ENCODE data around the gene LTB4R2. TPM values are rescaled to one million over a fixed set of nuclear protein-coding genes. Genes with fewer than 3 reads are reported as not detected.

Gene LTB4R2
- total RNA-seq, 6 experiments from 2014 or later, result 1.8 to 5.8 (median 3.5) TPM

- DNase-seq (no peak), ATAC-seq (no peak)
- peaks cover 0 to 34% (median 11%) of the 10 kb centered on the region in 4 donors for H3K4me1 ChIP-seq
- peak overlapping the region in 1 of 3 donors; percentile 54 for H3K27ac ChIP-seq
- 100% methylated on average over 1 of the region's 11 CpGs for WGBS (ENCODE audit: insufficient coverage, low coverage, low lambda C conversion rate, missing lambda C conversion rate)
- no peak overlapping the region for H3K4me3 ChIP-seq
- intact Hi-C loops (cut with DNase I), result loop anchor here in 1 of 2 donors (10.0 kb wide), 1 partner anchor 47 kb away; the partner anchor contains the start of gene TINF2
- TF ChIP-seq POLR2A (IDR thresholded peaks at IDR 0.05) (no peak), CTCF (IDR thresholded peaks at IDR 0.05) (no peak)
- no peaks in the 10 kb centered on the region for H3K9me3 ChIP-seq
- peaks cover 9 to 43% (median 18%) of the 10 kb centered on the region in 4 donors for H3K36me3 ChIP-seq
- no peaks in the 10 kb centered on the region for H3K27me3 ChIP-seq
Measured at GRCh38 chr14:24292118-24292807, 17.7 kb upstream of the LTB4R2 start.

- ATAC-seq, result no peak
- no peaks in the 10 kb centered on the region for H3K9me3 ChIP-seq
- H3K36me3 ChIP-seq, result peaks cover 9 to 43% (median 18%) of the 10 kb centered on the region in 4 donors
- H3K4me3 ChIP-seq, result no peak overlapping the region
- H3K27ac ChIP-seq, result no peak overlapping the region
- intact Hi-C loops (cut with DNase I), result loop anchor here in 1 of 2 donors (10.0 kb wide), 1 partner anchor 49 kb away; the partner anchor contains the start of gene TINF2
- H3K4me1 ChIP-seq, result peaks cover 0 to 47% (median 15%) of the 10 kb centered on the region in 4 donors
- DNase-seq, result no peak
- no peaks in the 10 kb centered on the region for H3K27me3 ChIP-seq
- TF ChIP-seq POLR2A (IDR thresholded peaks at IDR 0.05) (no peak), CTCF (IDR thresholded peaks at IDR 0.05) (no peak)
- 92% methylated on average over 2 of the region's 2 CpGs for WGBS (ENCODE audit: insufficient coverage, low coverage, low lambda C conversion rate, missing lambda C conversion rate)
Measured at GRCh38 chr14:24293525-24293924, 16.4 kb upstream of the LTB4R2 start.

GRCh38 chr14:24296341-24297157 is 13.4 kb upstream of the LTB4R2 start:
- Histone ChIP-seq H3K9me3 (no peaks in the 10 kb centered on the region), H3K36me3 (peaks cover 2 to 29% (median 13%) of the 10 kb centered on the region in 4 donors), H3K27me3 (no peaks in the 10 kb centered on the region), H3K4me3 (no peak overlapping the region), H3K4me1 (peaks cover 0 to 45% (median 15%) of the 10 kb centered on the region in 4 donors), H3K27ac (peak overlapping the region in 1 of 3 donors; percentile 6)
- TF ChIP-seq POLR2A (IDR thresholded peaks at IDR 0.05) (no peak), CTCF (IDR thresholded peaks at IDR 0.05) (peak; percentile 60 to 80 (median 66))
- DNase-seq, result peak in 1 of 3 donors; percentile 60
- intact Hi-C loops (cut with DNase I), result loop anchor here (5.0 to 10.0 kb wide), 2 partner anchors 52 to 54 kb away; partner anchors contain the start of gene TINF2 (in 2 of the 2)
- 43% methylated on average over 8 of the region's 12 CpGs for WGBS (ENCODE audit: insufficient coverage, low coverage, low lambda C conversion rate, missing lambda C conversion rate)
- peak; percentile 49 to 54 (median 52) for ATAC-seq

- DNase-seq (no peak), ATAC-seq (peak; percentile 27 to 41 (median 32))
- H3K9me3 ChIP-seq, result no peaks in the 10 kb centered on the region
- peaks cover 2 to 37% (median 15%) of the 10 kb centered on the region in 4 donors for H3K36me3 ChIP-seq
- H3K27ac ChIP-seq, result peak overlapping the region in 2 of 3 donors; percentile 79 to 93
- no peaks in the 10 kb centered on the region for H3K27me3 ChIP-seq
- TF ChIP-seq POLR2A (IDR thresholded peaks at IDR 0.05) (no peak), CTCF (IDR thresholded peaks at IDR 0.05) (peak; percentile 45 to 48 (median 46))
- intact Hi-C loops (cut with DNase I), result loop anchor here (5.0 to 10.0 kb wide), 2 partner anchors 53 to 55 kb away; partner anchors contain the start of gene TINF2 (in 2 of the 2)
- WGBS (ENCODE audit: insufficient coverage, low coverage, low lambda C conversion rate, missing lambda C conversion rate), result 23% methylated on average over 5 of the region's 5 CpGs
- peaks cover 0 to 38% (median 11%) of the 10 kb centered on the region in 4 donors for H3K4me1 ChIP-seq
- peak overlapping the region in 1 of 3 donors; percentile 80 for H3K4me3 ChIP-seq
Measured at GRCh38 chr14:24297190-24297964, 12.6 kb upstream of the LTB4R2 start.

All from right lobe of liver (tissue), 6 donors.